Fibroblast of the aortic adventitia (primary cell): ENCODE data around the gene AK5. TPM values are rescaled to one million over a fixed set of nuclear protein-coding genes. Genes with fewer than 3 reads are reported as not detected.
A peak's percentile ranks its signal among the peaks of the same experiment; 100 is the strongest.

Source experiments
- DNase-seq: peaks from one replicate; pipeline ENCODE4 v3.0.0-alpha.2; 2010; ENCODE audit warnings: low read depth
- H3K4me3 ChIP-seq: 2 replicates; pipeline ENCODE4 v1.5.1; 2011; ENCODE audit warnings: low read depth, mild to moderate bottlenecking, control low read depth, low read length, moderate library complexity
- CTCF ChIP-seq: IDR thresholded peaks from 2 replicates; pipeline ENCODE4 v1.5.1; 2011; ENCODE audit warnings: mild to moderate bottlenecking, low read length, control low read depth, inconsistent platforms; ENCODE audit not compliant: insufficient read depth
- total RNA-seq: library from RNA; depleted of rRNA; stranded (reverse); fragments of >200 nt; gene quantifications from 2 replicates; pipeline ENCODE4 v1.2.3, GENCODE V29; 2012; ENCODE audit warnings: low replicate concordance

Gene AK5
- total RNA-seq, 1 donor = 13.5 TPM

GRCh38 chr1:77283701-77284425 lies 2.0 kb downstream of the AK5 start:
- no peak for TF ChIP-seq CTCF
- no peak overlapping the region for H3K4me3 ChIP-seq
- DNase-seq = no peak

DNA sequence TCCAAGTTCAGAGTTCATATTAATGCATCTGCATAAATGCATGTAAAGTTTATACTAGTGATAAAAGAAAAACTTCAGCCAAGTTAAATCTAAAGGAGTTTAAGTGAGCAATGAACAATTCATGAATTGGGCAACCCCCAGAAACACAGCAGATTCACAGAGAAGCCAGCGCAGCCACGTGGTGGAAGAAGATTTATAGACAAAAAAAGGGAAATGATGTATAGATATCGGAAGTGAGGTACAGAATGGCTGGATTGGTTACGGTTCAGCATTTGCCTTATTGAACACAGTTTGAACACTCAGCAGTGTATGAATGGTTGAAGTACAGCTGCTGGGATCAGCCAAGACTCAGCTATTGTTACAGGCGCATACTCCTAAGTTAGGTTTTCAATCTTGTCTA lies 5.7 kb downstream of the AK5 start:
- DNase-seq = no peak
- H3K4me3 ChIP-seq = no peak overlapping the region
- no peak for TF ChIP-seq CTCF

GRCh38 chr1:77288275-77288674 lies 6.5 kb downstream of the AK5 start:
- H3K4me3 ChIP-seq = no peak overlapping the region
- peak; percentile 43 for DNase-seq
- no peak for TF ChIP-seq CTCF

DNA sequence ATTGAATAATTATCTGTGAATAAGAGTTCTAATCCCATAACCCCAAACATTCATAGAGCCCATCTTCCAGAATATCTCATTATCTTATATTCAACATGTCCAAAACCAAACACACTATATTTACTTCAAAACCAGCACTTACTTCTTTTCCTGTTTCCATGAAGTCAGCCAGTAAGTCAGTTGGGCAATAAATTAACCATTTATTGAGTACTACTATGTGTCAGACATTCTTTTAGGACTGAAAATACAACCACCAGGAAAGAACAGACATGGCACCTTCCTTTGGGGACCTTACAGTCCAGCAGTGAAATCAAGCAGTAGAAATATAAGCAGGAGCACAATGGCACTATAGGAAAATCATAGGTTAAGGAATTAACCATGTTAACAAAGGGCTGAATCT lies 8.8 kb downstream of the AK5 start:
- DNase-seq = no peak
- H3K4me3 ChIP-seq = no peak overlapping the region
- TF ChIP-seq CTCF = no peak

- no peak for TF ChIP-seq CTCF
- no peak overlapping the region for H3K4me3 ChIP-seq
Observed at GRCh38 chr1:77292551-77292950, 10.7 kb downstream of the AK5 start.

DNA sequence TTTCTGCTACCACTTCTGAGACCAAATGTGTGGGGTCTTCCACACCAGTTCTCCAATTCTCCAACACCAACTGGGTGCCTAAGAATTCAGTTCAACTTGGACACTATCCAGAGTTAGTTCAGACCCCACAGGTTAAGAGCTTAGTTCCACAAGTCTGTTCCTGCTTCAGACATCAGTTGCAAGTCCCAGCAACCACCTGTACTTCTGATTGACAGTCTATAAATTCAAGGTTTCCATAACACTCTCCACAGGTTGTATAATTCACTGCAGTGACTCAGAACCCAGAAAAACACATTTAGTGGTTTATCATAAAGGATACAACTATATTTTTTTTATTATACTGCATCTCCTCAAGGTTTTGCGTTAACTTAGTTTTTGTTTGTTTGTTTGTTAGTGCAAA lies 18.7 kb downstream of the AK5 start:
- no peak for DNase-seq
- TF ChIP-seq CTCF = no peak

More at GRCh38 chr1:77292551-77292950, 10.7 kb downstream of the AK5 start:
- DNase-seq = no peak

GRCh38 chr1:77303387-77303786 lies 21.6 kb downstream of the AK5 start:
- no peak overlapping the region for H3K4me3 ChIP-seq
- no peak for TF ChIP-seq CTCF
- no peak for DNase-seq

More for the DNA sequence above, 18.7 kb downstream of the AK5 start:
- H3K4me3 ChIP-seq = no peak overlapping the region
